K562 (cell line): ENCODE results near the gene FBXW12. TPM values are rescaled to one million over a fixed set of nuclear protein-coding genes. Genes with fewer than 3 reads are reported as not detected.

Source experiments
- ATAC-seq: fragments of 200-7000 bp; cut with Tn5 transposase; 3 replicates; pipeline ENCODE4 v1.9.1; 2020; ENCODE audit warnings: moderate library complexity
- BruUV-seq: library from RNA; stranded (reverse); fragments of 400-500 nt; replicated peaks from 2 replicates; lab custom pipeline; 2021; lab: Mats Ljungman, UMichigan
- CTCF ChIA-PET: fragments of 300-600 bp; formaldehyde crosslinking; extraction: SDS; loops from one replicate; lab custom pipeline; 2021; ENCODE audit warnings: low intra/inter-chr PET ratio; lab: Yijun Ruan, JAX
- POLR2A ChIA-PET: fragments of 300-600, 350-650 bp; sonication (Branson Sonifier 250); formaldehyde crosslinking; extraction: SDS; loops from one replicate; lab custom pipeline; 2021; ENCODE audit warnings: antibody characterized with exemption, inconsistent platforms; lab: Yijun Ruan, JAX
- DNase-seq, 4 experiments: peaks; one replicate each; pipeline versions ENCODE4 v3.0.0 to v3.0.0-alpha.2; 2011 to 2018; ENCODE audit warnings: low spot score in 3 of 4, mixed read lengths in 3 of 4; ENCODE audit errors: extremely low read depth in 1 of 4
- FAIRE-seq: peaks from 2 replicates; lab custom pipeline; 2011; peaks lifted over from hg19 to GRCh38; lab: Jason Lieb, UNC
- H2AFZ ChIP-seq: 2 replicates; pipeline ENCODE4 v1.6.0; 2011; ENCODE audit warnings: low read depth, low read length, control low read depth, inconsistent platforms
- H3K27ac ChIP-seq: fragments of 200-600 bp; 3 replicates; pipeline ENCODE4 v1.8.0; 2011; ENCODE audit warnings: low read depth, mild to moderate bottlenecking, control low read depth, inconsistent platforms, low read length, moderate library complexity, mixed read lengths; ENCODE audit errors: extremely low read depth
- H3K27me3 ChIP-seq, 2 experiments: fragments of 300-600 bp in 1 of 2; 2 replicates in 1 of 2; 3 replicates in 1 of 2; pipeline versions ENCODE4 v1.6.0 to v1.8.0; 2011; ENCODE audit warnings: inconsistent platforms in 2 of 2, low read length in 2 of 2, mild to moderate bottlenecking in 1 of 2, mixed read lengths in 1 of 2, moderate library complexity in 1 of 2; ENCODE audit not compliant: control insufficient read depth in 2 of 2, insufficient read depth in 2 of 2
- H3K36me3 ChIP-seq: fragments of 300-600 bp; 3 replicates; pipeline ENCODE4 v1.8.0; 2011; ENCODE audit warnings: mild to moderate bottlenecking, low read length, inconsistent platforms; ENCODE audit not compliant: control insufficient read depth, insufficient read depth
- H3K4me1 ChIP-seq, 2 experiments: fragments of 200-600 bp in 1 of 2; replicated peaks in 1 of 2; 2 replicates in 1 of 2; 3 replicates in 1 of 2; pipeline versions ENCODE4 v1.5.1 to v1.8.0; 2011; ENCODE audit warnings: inconsistent platforms in 2 of 2, low read length in 2 of 2, mild to moderate bottlenecking in 1 of 2, mixed read lengths in 1 of 2, moderate library complexity in 1 of 2; ENCODE audit not compliant: control insufficient read depth in 2 of 2, insufficient read depth in 2 of 2
- H3K4me2 ChIP-seq: 2 replicates; pipeline ENCODE4 v1.6.1; 2011; ENCODE audit warnings: low read length, control low read depth, inconsistent platforms, mixed read lengths; ENCODE audit not compliant: insufficient read depth
- H3K4me3 ChIP-seq: fragments of 200-600 bp; sonication (generic), shearing (Covaris generic); 2 replicates; pipeline ENCODE4 v1.5.1; 2016; ENCODE audit warnings: control low read depth, inconsistent platforms
- H3K79me2 ChIP-seq: fragments of 200-600 bp; 3 replicates; pipeline ENCODE4 v1.8.0; 2011; ENCODE audit warnings: low read length, inconsistent platforms; ENCODE audit not compliant: control insufficient read depth, insufficient read depth
- H3K9ac ChIP-seq, 2 experiments: 2 replicates each; pipeline versions ENCODE4 v1.6.0 to v1.6.1; 2011; ENCODE audit warnings: low read depth in 2 of 2, low read length in 2 of 2, control low read depth in 1 of 2, inconsistent platforms in 1 of 2, mild to moderate bottlenecking in 1 of 2, mixed read lengths in 1 of 2; ENCODE audit not compliant: insufficient read depth in 1 of 2
- H3K9me1 ChIP-seq: one replicate; pipeline ENCODE4 v1.6.0; 2011; ENCODE audit warnings: inconsistent platforms, mild to moderate bottlenecking, low read length, moderate library complexity; ENCODE audit not compliant: control insufficient read depth, insufficient read depth
- H3K9me3 ChIP-seq: replicated peaks from 2 replicates; pipeline ENCODE4 v1.5.1; 2011; ENCODE audit warnings: low read depth, low read length, inconsistent platforms; ENCODE audit not compliant: control insufficient read depth, insufficient read depth
- H4K20me1 ChIP-seq: replicated peaks from 2 replicates; pipeline ENCODE4 v1.6.1; 2011; ENCODE audit warnings: low read length, inconsistent platforms, mixed read lengths; ENCODE audit not compliant: control insufficient read depth, insufficient read depth
- GTF2E2 ChIP-seq: fragments of 200-800 bp; sonication (Bioruptor generic); IDR thresholded peaks from 2 replicates; pipeline ENCODE4 v1.6.1; 2016; ENCODE audit warnings: missing genetic modification characterization, missing compliant biosample characterization
- KDM4B ChIP-seq, 2 experiments: fragments of 450-650 bp in 1 of 2; sonication (generic) in 1 of 2; IDR thresholded peaks; 2 replicates each; pipeline ENCODE4 v1.6.1; 2016 to 2017; ENCODE audit warnings: borderline replicate concordance in 2 of 2, antibody characterized with exemption in 1 of 2, low read depth in 1 of 2, mild to moderate bottlenecking in 1 of 2
- MEF2A ChIP-seq: IDR thresholded peaks from 2 replicates; pipeline ENCODE4 v1.6.1; 2011; ENCODE audit warnings: low read depth, mild to moderate bottlenecking, low read length, moderate library complexity; ENCODE audit not compliant: control insufficient read depth
- MTA2 ChIP-seq: fragments of 450-650 bp; IDR thresholded peaks from 2 replicates; pipeline ENCODE4 v1.6.1; 2016; ENCODE audit warnings: low read depth
- NFIC ChIP-seq: fragments of 450-650 bp; IDR thresholded peaks from 2 replicates; pipeline ENCODE4 v1.6.1; 2017; ENCODE audit warnings: mild to moderate bottlenecking, inconsistent platforms
- NR2F6 ChIP-seq: fragments of 450-650 bp; formaldehyde crosslinking; IDR thresholded peaks from 2 replicates; pipeline ENCODE4 v1.4.0; 2020; ENCODE audit warnings: mild to moderate bottlenecking
- PCBP2 ChIP-seq: fragments of 200-400 bp; formaldehyde crosslinking; IDR thresholded peaks from 2 replicates; pipeline ENCODE4 v1.6.1; 2018; ENCODE audit warnings: low read length, low read depth, mild to moderate bottlenecking, moderate library complexity; ENCODE audit not compliant: poor library complexity, severe bottlenecking
- POLR2H ChIP-seq: IDR thresholded peaks from 2 replicates; pipeline ENCODE4 v1.6.1; 2016; ENCODE audit warnings: missing genetic modification characterization, low read depth, mild to moderate bottlenecking, control low read depth, missing compliant biosample characterization, moderate library complexity
- SMAD4 ChIP-seq: fragments of 250-450 bp; sonication (Bioruptor Pico); conservative IDR thresholded peaks from 2 replicates; pipeline ENCODE4 v1.8.0; 2021; ENCODE audit warnings: inconsistent platforms, mild to moderate bottlenecking, moderate library complexity
- SRSF7 ChIP-seq: fragments of 200-400 bp; formaldehyde crosslinking; optimal IDR thresholded peaks from 2 replicates; pipeline ENCODE3; 2017; ENCODE audit warnings: mild to moderate bottlenecking, low read depth, low read length
- ZNF217 ChIP-seq: sonication (generic); formaldehyde crosslinking; IDR thresholded peaks from 2 replicates; pipeline ENCODE4 v1.8.0; 2022; ENCODE audit warnings: mild to moderate bottlenecking, missing genetic modification reagents
- ZNF347 ChIP-seq: fragments of 450-650 bp; formaldehyde crosslinking; IDR thresholded peaks from 2 replicates; pipeline ENCODE4 v1.4.0; 2020; ENCODE audit warnings: low read depth, mild to moderate bottlenecking, moderate library complexity
- ZNF445 ChIP-seq: fragments of 250-450 bp; sonication (Bioruptor Pico); IDR thresholded peaks from 2 replicates; pipeline ENCODE4 v1.4.0; 2020; ENCODE audit warnings: low read depth, mild to moderate bottlenecking, moderate library complexity
- ZNF830 ChIP-seq: fragments of 250-450 bp; sonication (Bioruptor Pico); IDR thresholded peaks from 2 replicates; pipeline ENCODE4 v1.5.0; 2021; ENCODE audit warnings: mild to moderate bottlenecking
- WGBS: fragments of 100-300 bp; shearing (Covaris generic); methylation state at CpG from one replicate; pipeline ENCODE4 v1.1.6; 2016; ENCODE audit warnings: low coverage, mixed read lengths; ENCODE audit not compliant: insufficient coverage; ENCODE audit errors: missing lambda C conversion rate; 5-methylcytosine and 5-hydroxymethylcytosine counted together
- in situ Hi-C: fragments of 300-500 bp; cut with MboI; formaldehyde crosslinking; loops from 4 replicates; pipeline ENCODE4 v1.15.0; 2018; ENCODE audit warnings: inconsistent platforms, mixed read lengths
- intact Hi-C: fragments of 100-400 bp; cut with micrococcal nuclease; formaldehyde crosslinking; loops from 2 replicates; pipeline ENCODE4 v1.14.2; 2022
- polyA plus RNA-seq, 8 experiments: library from polyadenylated mRNA; depleted of rRNA in 4 of 8; stranded (reverse) in 5 of 8; unstranded in 3 of 8; fragments of >200 nt; fragmentation: Nextera tagmentation in 2 of 8; fragmentation: Illumina TruSeq in 1 of 8; extraction: Ambion mirVana in 2 of 8; extraction: Trizol in 1 of 8; gene quantifications; 2 replicates each; pipeline versions ENCODE4 v1.2.1 to v1.2.3, GENCODE V29; 2011 to 2014; ENCODE audit warnings: inconsistent platforms in 1 of 8, missing spikeins in 1 of 8
- total RNA-seq, 7 experiments: library from RNA; depleted of rRNA in 6 of 7; stranded (reverse); fragments of >200 nt in 6 of 7; fragmentation: Illumina TruSeq in 2 of 7; extraction: Trizol in 2 of 7; gene quantifications; 2 replicates each; pipeline versions ENCODE4 v1.2.1 to v1.2.3, GENCODE V29; 2011 to 2021; ENCODE audit warnings: low replicate concordance in 1 of 7
- TF ChIP-seq, protein P1 (sequence below): fragments of 250-450 bp; sonication (Bioruptor Pico); IDR thresholded peaks from 2 replicates; pipeline ENCODE4 v1.4.0; 2020
- TF ChIP-seq, protein P2 (sequence below), 2 experiments: fragments of 450-650 bp in 1 of 2; sonication (generic) in 1 of 2; formaldehyde crosslinking; conservative IDR thresholded peaks; 2 replicates each; pipeline versions ENCODE4 v1.4.0 to v1.8.1; 2020 to 2022; ENCODE audit warnings: mild to moderate bottlenecking in 1 of 2, missing genetic modification reagents in 1 of 2

The FBXW12 gene
- total and polyA plus RNA-seq, 9 of the 15 experiments (the other 6 are each of a cell fraction or from before 2014, with no cell fraction given), result 0.04 to 0.07 (median 0.06) TPM; not detected in 6

DNA sequence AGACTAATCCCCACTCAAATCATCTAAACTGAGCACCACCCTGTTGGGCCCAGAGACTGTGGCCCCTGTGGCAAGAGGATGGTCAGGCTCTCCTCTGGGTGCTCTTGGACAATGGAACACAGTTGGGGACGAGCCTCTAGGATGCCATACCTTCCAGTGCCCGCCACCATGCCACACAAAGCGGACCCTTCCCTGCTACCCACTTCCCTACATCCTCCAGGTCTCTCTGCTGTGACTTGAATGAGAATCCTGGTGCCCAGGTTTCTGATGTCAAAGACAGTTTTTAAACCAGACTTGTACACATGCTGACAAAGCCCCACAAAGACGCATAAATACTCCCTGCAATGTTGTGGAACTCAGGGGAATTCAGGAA, 63.2 kb downstream of the FBXW12 start:
- FAIRE-seq, result no peak
- ChIA-PET POLR2A (interaction anchor here (0.7 to 2.3 kb wide), 4 partner anchors 11 to 523 kb away, joined by 4 to 21 read pairs (median 6); partner anchors contain the start of gene ATRIP), CTCF (interaction anchor here (0.6 to 4.6 kb wide), 7 partner anchors 34 to 281 kb away, joined by 3 to 59 read pairs (median 4); no protein-coding TSS in a partner anchor)
- in situ Hi-C loops (loop anchor here (5.0 to 10.0 kb wide), 4 partner anchors 33 to 240 kb away; no protein-coding TSS in a partner anchor), intact Hi-C loops (no loop called here)
- WGBS, result 100% methylated on average over 3 of the region's 4 CpGs
- Histone ChIP-seq H3K79me2 (peaks cover 16% of the 10 kb centered on the region), H3K36me3 (peaks cover 32% of the 10 kb centered on the region; the same call in 2 of the 3 replicates), H3K9me1 (peaks cover 6% of the 10 kb centered on the region), H3K27me3 (no peaks in the 10 kb centered on the region), H3K4me3 (no peak overlapping the region), H3K4me1 (peaks cover 15 to 17% of the 10 kb centered on the region in 2 experiments; a peak in 4 of 5 replicates), H3K9me3 (no peaks in the 10 kb centered on the region), H3K27ac (no peak overlapping the region), H3K9ac (no peak overlapping the region), H2AFZ (no peak overlapping the region), H4K20me1 (no peaks in the 10 kb centered on the region), H3K4me2 (no peak overlapping the region)
- no TSS peak for BruUV-seq
- DNase-seq, result no peak
- no peak for ATAC-seq
- TF ChIP-seq ZNF347 (CRISPR knock-in tag), result no peak
- TF ChIP-seq ZNF830 (CRISPR knock-in tag), result no peak
- TF ChIP-seq SMAD4 (CRISPR knock-in tag), result no peak
- no peak for TF ChIP-seq NR2F6 (CRISPR knock-in tag)
- no peak for TF ChIP-seq KDM4B (IDR thresholded peaks at IDR 0.05; ENCODE audit: borderline replicate concordance in 2 of 2, low read depth in 1 of 2)
- no peak for TF ChIP-seq NFIC
- no peak for TF ChIP-seq ZNF217 (CRISPR knock-in tag)
- no peak for TF ChIP-seq GTF2E2 (tag)
- TF ChIP-seq POLR2H, result no peak
- TF ChIP-seq ZNF445, result no peak
- TF ChIP-seq MTA2, result no peak
- TF ChIP-seq PCBP2, result no peak
- no peak for TF ChIP-seq SRSF7
- TF ChIP-seq, protein P1, sequence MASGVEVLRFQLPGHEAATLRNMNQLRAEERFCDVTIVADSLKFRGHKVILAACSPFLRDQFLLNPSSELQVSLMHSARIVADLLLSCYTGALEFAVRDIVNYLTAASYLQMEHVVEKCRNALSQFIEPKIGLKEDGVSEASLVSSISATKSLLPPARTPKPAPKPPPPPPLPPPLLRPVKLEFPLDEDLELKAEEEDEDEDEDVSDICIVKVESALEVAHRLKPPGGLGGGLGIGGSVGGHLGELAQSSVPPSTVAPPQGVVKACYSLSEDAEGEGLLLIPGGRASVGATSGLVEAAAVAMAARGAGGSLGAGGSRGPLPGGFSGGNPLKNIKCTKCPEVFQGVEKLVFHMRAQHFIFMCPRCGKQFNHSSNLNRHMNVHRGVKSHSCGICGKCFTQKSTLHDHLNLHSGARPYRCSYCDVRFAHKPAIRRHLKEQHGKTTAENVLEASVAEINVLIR (CRISPR knock-in tag), result no peak
- TF ChIP-seq MEF2A, result no peak
- TF ChIP-seq, protein P2, sequence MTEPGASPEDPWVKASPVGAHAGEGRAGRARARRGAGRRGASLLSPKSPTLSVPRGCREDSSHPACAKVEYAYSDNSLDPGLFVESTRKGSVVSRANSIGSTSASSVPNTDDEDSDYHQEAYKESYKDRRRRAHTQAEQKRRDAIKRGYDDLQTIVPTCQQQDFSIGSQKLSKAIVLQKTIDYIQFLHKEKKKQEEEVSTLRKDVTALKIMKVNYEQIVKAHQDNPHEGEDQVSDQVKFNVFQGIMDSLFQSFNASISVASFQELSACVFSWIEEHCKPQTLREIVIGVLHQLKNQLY (CRISPR knock-in tag; conservative IDR thresholded peaks at IDR 0.05), result no peak
